BLaER1 (cell line): Measurements from ENCODE around the gene STK11.

Experiments
- H3K27ac ChIP-seq: shearing (Covaris generic); formaldehyde crosslinking; 2 replicates; pipeline ENCODE4 v1.8.1; 2022
- H3K27me3 ChIP-seq: shearing (Covaris generic); formaldehyde crosslinking; 2 replicates; pipeline ENCODE4 v1.8.1; 2022
- H3K36me3 ChIP-seq: shearing (Covaris generic); formaldehyde crosslinking; 2 replicates; pipeline ENCODE4 v1.8.1; 2022
- H3K4me1 ChIP-seq: shearing (Covaris generic); formaldehyde crosslinking; 2 replicates; pipeline ENCODE4 v1.8.1; 2022
- H3K4me2 ChIP-seq: shearing (Covaris generic); formaldehyde crosslinking; 2 replicates; pipeline ENCODE4 v1.8.1; 2022
- H3K4me3 ChIP-seq: shearing (Covaris generic); formaldehyde crosslinking; 2 replicates; pipeline ENCODE4 v1.8.1; 2022
- H3K9ac ChIP-seq: shearing (Covaris generic); formaldehyde crosslinking; 2 replicates; pipeline ENCODE4 v1.8.1; 2022
- H3K9me3 ChIP-seq: shearing (Covaris generic); formaldehyde crosslinking; 2 replicates; pipeline ENCODE4 v1.8.1; 2022
- H4K20me1 ChIP-seq: shearing (Covaris generic); formaldehyde crosslinking; 2 replicates; pipeline ENCODE4 v1.8.1; 2022
- Cebpa-rat ChIP-seq: shearing (Covaris generic); IDR thresholded peaks from 2 replicates; pipeline ENCODE4 v1.8.1; 2022

The STK11 gene

GRCh38 chr19:1205114-1206099, at the start of gene STK11:
TSS of gene STK11 (plus strand) at chr19:1205778. CDS start at chr19:1206914, 1,136 bp downstream.
- Histone ChIP-seq H3K4me1 (peaks cover 54% of the 10 kb centered on the region), H4K20me1 (peaks cover 44% of the 10 kb centered on the region), H3K27ac (peak within 1 kb of the TSS; percentile 97)

GRCh38 chr19:1156305-1156801, 49.2 kb upstream of the STK11 start:
- no peak overlapping the region for H3K27ac ChIP-seq

More at GRCh38 chr19:1205114-1206099, at the start of gene STK11:
- Histone ChIP-seq H3K36me3 (peaks cover 19% of the 10 kb centered on the region), H3K4me2 (peak within 1 kb of the TSS; percentile 95), H3K4me3 (peak within 1 kb of the TSS; percentile 98), H3K27me3 (no peaks in the 10 kb centered on the region), H3K9ac (peak within 1 kb of the TSS; percentile 97), H3K9me3 (no peaks in the 10 kb centered on the region)
- no peak for TF ChIP-seq Cebpa-rat

GRCh38 chr19:1156830-1157615, 48.6 kb upstream of the STK11 start:
- Histone ChIP-seq H4K20me1 (peaks cover 84% of the 10 kb centered on the region), H3K36me3 (peaks cover 58% of the 10 kb centered on the region), H3K27me3 (no peaks in the 10 kb centered on the region), H3K4me2 (peak overlapping the region; percentile 42), H3K4me3 (no peak overlapping the region), H3K9ac (no peak overlapping the region), H3K27ac (peak overlapping the region; percentile 41; the same call in 1 of the 2 replicates), H3K9me3 (no peaks in the 10 kb centered on the region), H3K4me1 (peaks cover 45% of the 10 kb centered on the region)
- no peak for TF ChIP-seq Cebpa-rat

More at GRCh38 chr19:1156305-1156801, 49.2 kb upstream of the STK11 start:
- peaks cover 65% of the 10 kb centered on the region for H3K36me3 ChIP-seq
- H4K20me1 ChIP-seq = peaks cover 86% of the 10 kb centered on the region
- H3K4me1 ChIP-seq = peaks cover 39% of the 10 kb centered on the region
- H3K4me2 ChIP-seq = no peak overlapping the region
- H3K27me3 ChIP-seq = no peaks in the 10 kb centered on the region
- no peaks in the 10 kb centered on the region for H3K9me3 ChIP-seq
- H3K9ac ChIP-seq = no peak overlapping the region
- H3K4me3 ChIP-seq = no peak overlapping the region
- no peak for TF ChIP-seq Cebpa-rat

GRCh38 chr19:1157931-1158884, 47.4 kb upstream of the STK11 start:
- Histone ChIP-seq H3K36me3 (peaks cover 48% of the 10 kb centered on the region), H3K4me1 (peaks cover 57% of the 10 kb centered on the region), H3K27me3 (no peaks in the 10 kb centered on the region), H3K4me3 (no peak overlapping the region), H3K9me3 (no peaks in the 10 kb centered on the region), H3K27ac (no peak overlapping the region), H4K20me1 (peaks cover 86% of the 10 kb centered on the region), H3K9ac (no peak overlapping the region), H3K4me2 (peak overlapping the region; percentile 28; the same call in 1 of the 2 replicates)
- TF ChIP-seq Cebpa-rat = no peak

GRCh38 chr19:1158885-1159448, 46.6 kb upstream of the STK11 start:
- no peak for TF ChIP-seq Cebpa-rat
- H3K27me3 ChIP-seq = no peaks in the 10 kb centered on the region
- no peak overlapping the region; the same call in 1 of the 2 replicates for H3K4me2 ChIP-seq
- no peaks in the 10 kb centered on the region for H3K9me3 ChIP-seq
- H3K9ac ChIP-seq = no peak overlapping the region
- peaks cover 65% of the 10 kb centered on the region for H3K4me1 ChIP-seq
- H3K27ac ChIP-seq = no peak overlapping the region
- H4K20me1 ChIP-seq = peaks cover 86% of the 10 kb centered on the region
- no peak overlapping the region for H3K4me3 ChIP-seq
- H3K36me3 ChIP-seq = peaks cover 40% of the 10 kb centered on the region

GRCh38 chr19:1159864-1160595, 45.5 kb upstream of the STK11 start:
- no peak overlapping the region for H3K4me3 ChIP-seq
- peaks cover 81% of the 10 kb centered on the region for H4K20me1 ChIP-seq
- H3K27me3 ChIP-seq = no peaks in the 10 kb centered on the region
- no peak overlapping the region for H3K9ac ChIP-seq
- TF ChIP-seq Cebpa-rat = no peak
- H3K27ac ChIP-seq = peak overlapping the region; percentile 59
- peaks cover 32% of the 10 kb centered on the region for H3K36me3 ChIP-seq
- H3K4me1 ChIP-seq = peaks cover 68% of the 10 kb centered on the region
- no peaks in the 10 kb centered on the region for H3K9me3 ChIP-seq
- H3K4me2 ChIP-seq = peak overlapping the region; percentile 59

- no peak for TF ChIP-seq Cebpa-rat
- peaks cover 17% of the 10 kb centered on the region; the same call in 1 of the 2 replicates for H3K36me3 ChIP-seq
- H3K9me3 ChIP-seq = no peaks in the 10 kb centered on the region
- H3K4me1 ChIP-seq = peaks cover 80% of the 10 kb centered on the region
- no peak overlapping the region for H3K9ac ChIP-seq
- peak overlapping the region; percentile 61 for H3K4me2 ChIP-seq
- H4K20me1 ChIP-seq = peaks cover 79% of the 10 kb centered on the region
- H3K27me3 ChIP-seq = no peaks in the 10 kb centered on the region
- no peak overlapping the region for H3K4me3 ChIP-seq
- H3K27ac ChIP-seq = no peak overlapping the region
Observed at GRCh38 chr19:1161716-1162115, 43.9 kb upstream of the STK11 start.
